Hepatocyte (in vitro differentiated cells): ENCODE results near the gene CDK13. TPM values are rescaled to one million over a fixed set of nuclear protein-coding genes. Genes with fewer than 3 reads are reported as not detected.
"Not testable (repeated sequence)": the region's sequence is repeated elsewhere in the genome, so short reads cannot be mapped to it uniquely, and the experiment has no call there.

Experiments
- DNase-seq: peaks from one replicate; pipeline ENCODE4 v3.0.0-alpha.2; 2016; ENCODE audit warnings: low spot score
- H2AFZ ChIP-seq: fragments of 200-600 bp; sonication (generic); 2 replicates; pipeline ENCODE4 v1.6.0; 2016; ENCODE audit warnings: antibody characterized with exemption, mild to moderate bottlenecking
- H3K27ac ChIP-seq: fragments of 200-600 bp; sonication (generic); 2 replicates; pipeline ENCODE4 v1.5.1; 2016; ENCODE audit warnings: mild to moderate bottlenecking
- H3K27me3 ChIP-seq: fragments of 200-600 bp; sonication (generic); 2 replicates; pipeline ENCODE4 v1.6.1; 2016
- H3K36me3 ChIP-seq: fragments of 200-600 bp; sonication (generic); replicated peaks from 2 replicates; pipeline ENCODE4 v1.5.1; 2016; ENCODE audit warnings: low read depth; ENCODE audit not compliant: insufficient read depth
- H3K4me1 ChIP-seq: fragments of 200-600 bp; sonication (generic); 2 replicates; pipeline ENCODE4 v1.5.1; 2016; ENCODE audit warnings: mild to moderate bottlenecking, moderate library complexity; ENCODE audit not compliant: insufficient read depth
- H3K4me2 ChIP-seq: fragments of 200-600 bp; sonication (generic); 2 replicates; pipeline ENCODE4 v1.6.0; 2016
- H3K4me3 ChIP-seq: fragments of 200-600 bp; sonication (generic); 2 replicates; pipeline ENCODE4 v1.5.1; 2016; ENCODE audit warnings: mild to moderate bottlenecking
- H3K79me2 ChIP-seq: fragments of 200-600 bp; sonication (generic); 2 replicates; pipeline ENCODE4 v1.6.0; 2017; ENCODE audit warnings: mild to moderate bottlenecking
- H3K9me2 ChIP-seq: fragments of 200-600 bp; sonication (generic); replicated peaks from 2 replicates; pipeline ENCODE4 v1.6.0; 2017; ENCODE audit warnings: mild to moderate bottlenecking; ENCODE audit not compliant: insufficient read depth
- H3K9me3 ChIP-seq: fragments of 200-600 bp; sonication (generic); 2 replicates; pipeline ENCODE4 v1.5.1; 2016; ENCODE audit warnings: low read depth, mild to moderate bottlenecking
- H4K20me1 ChIP-seq: fragments of 200-600 bp; sonication (generic); 2 replicates; pipeline ENCODE4 v1.6.0; 2016; ENCODE audit warnings: mild to moderate bottlenecking; ENCODE audit not compliant: insufficient read depth, poor library complexity, severe bottlenecking
- CTCF ChIP-seq: fragments of 200-600 bp; sonication (generic); IDR thresholded peaks from 2 replicates; pipeline ENCODE4 v1.5.1; 2016; ENCODE audit warnings: antibody characterized with exemption, mild to moderate bottlenecking; ENCODE audit not compliant: poor library complexity
- EZH2 ChIP-seq: fragments of 200-600 bp; sonication (generic); IDR thresholded peaks from 2 replicates; pipeline ENCODE4 v1.6.1; 2016; ENCODE audit warnings: antibody characterized with exemption, mild to moderate bottlenecking, borderline replicate concordance
- EZH2phosphoT487 ChIP-seq: fragments of 200-600 bp; sonication (generic); IDR thresholded peaks from one replicate; pipeline ENCODE4 v1.6.1; 2018; ENCODE audit warnings: antibody characterized with exemption, mild to moderate bottlenecking, low read depth, moderate library complexity; ENCODE audit not compliant: unreplicated experiment, severe bottlenecking
- WGBS: methylation state at CpG from one replicate; pipeline ENCODE4 v1.1.6; 2016; ENCODE audit warnings: low lambda C conversion rate; ENCODE audit errors: missing lambda C conversion rate; 5-methylcytosine and 5-hydroxymethylcytosine counted together
- polyA plus RNA-seq: library from polyadenylated mRNA; unstranded; fragments of >200 nt; fragmentation: Nextera tagmentation; extraction: Ambion mirVana; gene quantifications from 2 replicates; pipeline ENCODE4 v1.2.1, GENCODE V29; 2016
- total RNA-seq: library from RNA; depleted of rRNA; stranded (reverse); fragments of >200 nt; gene quantifications from 2 replicates; pipeline ENCODE4 v1.2.3, GENCODE V29; 2014

CDK13 gene
- total and polyA plus RNA-seq, 2 experiments from 2014 or later, result 36.1 to 76.0 TPM

GRCh38 chr7:39909526-39909925 is 40.5 kb upstream of the CDK13 start:
- WGBS, result 100% methylated on average over 1 of the region's 1 CpG
- Histone ChIP-seq H3K36me3 (no peaks in the 10 kb centered on the region), H3K27me3 (no peaks in the 10 kb centered on the region), H3K4me3 (no peak overlapping the region), H3K9me3 (no peaks in the 10 kb centered on the region), H3K4me2 (no peak overlapping the region), H3K27ac (no peak overlapping the region), H3K9me2 (no peaks in the 10 kb centered on the region), H3K4me1 (no peaks in the 10 kb centered on the region), H2AFZ (no peak overlapping the region), H3K79me2 (no peaks in the 10 kb centered on the region), H4K20me1 (no peaks in the 10 kb centered on the region)
- DNase-seq, result no peak
- TF ChIP-seq CTCF (no peak), EZH2phosphoT487 (no peak), EZH2 (no peak)

- no peaks in the 10 kb centered on the region for H3K36me3 ChIP-seq
- H3K27me3 ChIP-seq, result no peaks in the 10 kb centered on the region
- H2AFZ ChIP-seq, result no peak overlapping the region
- H4K20me1 ChIP-seq, result no peaks in the 10 kb centered on the region
- no peaks in the 10 kb centered on the region for H3K9me2 ChIP-seq
- no peak overlapping the region for H3K27ac ChIP-seq
- no peaks in the 10 kb centered on the region for H3K9me3 ChIP-seq
- no peaks in the 10 kb centered on the region for H3K4me1 ChIP-seq
- H3K4me3 ChIP-seq, result no peak overlapping the region
- DNase-seq, result no peak
- no peak overlapping the region for H3K4me2 ChIP-seq
- 84% methylated on average over 7 of the region's 7 CpGs for WGBS
- TF ChIP-seq CTCF (no peak), EZH2phosphoT487 (no peak), EZH2 (no peak)
- H3K79me2 ChIP-seq, result no peaks in the 10 kb centered on the region
These were observed 39.8 kb upstream of the CDK13 start for GRCh38 chr7:39910108-39910869.

- TF ChIP-seq EZH2 (no peak), EZH2phosphoT487 (no peak), CTCF (no peak)
- H3K27ac ChIP-seq, result no peak overlapping the region
- H2AFZ ChIP-seq, result no peak overlapping the region
- H4K20me1 ChIP-seq, result no peaks in the 10 kb centered on the region
- no peaks in the 10 kb centered on the region for H3K9me3 ChIP-seq
- 63% methylated on average over 2 of the region's 2 CpGs for WGBS
- H3K4me1 ChIP-seq, result no peaks in the 10 kb centered on the region
- H3K4me2 ChIP-seq, result no peak overlapping the region
- no peaks in the 10 kb centered on the region for H3K79me2 ChIP-seq
- H3K36me3 ChIP-seq, result no peaks in the 10 kb centered on the region
- no peaks in the 10 kb centered on the region for H3K9me2 ChIP-seq
- DNase-seq, result no peak
- H3K27me3 ChIP-seq, result no peaks in the 10 kb centered on the region
- H3K4me3 ChIP-seq, result no peak overlapping the region
These were observed 38.9 kb upstream of the CDK13 start for GRCh38 chr7:39911167-39911566.

- peak; percentile 38 for DNase-seq
- H3K27ac ChIP-seq, H3K79me2 ChIP-seq, H3K4me1 ChIP-seq, H3K9me2 ChIP-seq, H3K4me3 ChIP-seq, H3K27me3 ChIP-seq, H3K36me3 ChIP-seq, H4K20me1 ChIP-seq, H3K4me2 ChIP-seq, H2AFZ ChIP-seq, H3K9me3 ChIP-seq: not testable (repeated sequence)
- 75% methylated on average over 8 of the region's 8 CpGs for WGBS
These were observed 34.2 kb upstream of the CDK13 start for GRCh38 chr7:39915847-39916246.
